ENCODE results near the gene DDR1. TPM values are rescaled to one million over a fixed set of nuclear protein-coding genes. Genes with fewer than 3 reads are reported as not detected.
A peak's percentile ranks its signal among the peaks of the same experiment; 100 is the strongest.

Gene DDR1
- total RNA-seq (10 to 100 TPM; 10.2 to 13.1 TPM), polyA plus RNA-seq (1 to 10 TPM; 1.4 to 3.1 TPM)

- intact Hi-C loops (cut with micrococcal nuclease), result no loop called here
Observed at GRCh38 chr6:30883685-30884520, at the start of gene DDR1. Gene DDR1 (plus strand): TSS chr6:30884519. CDS start chr6:30888730, 4,211 bp downstream.

GRCh38 chr6:30834646-30835045 is 49.7 kb upstream of the DDR1 start:
- POLR2A ChIA-PET (ENCODE audit: partially characterized antibody), result interaction anchor here (1.4 to 2.0 kb wide), 3 partner anchors 10 to 43 kb away, joined by 3 to 7 read pairs (median 6); no protein-coding TSS in a partner anchor
- Mint-ChIP-seq H3K27ac (peak overlapping the region; percentile 47 to 94 (median 91)), H3K27me3 (no peaks in the 10 kb centered on the region), H3K9me3 (peaks cover 0 to 1% (median 0%) of the 10 kb centered on the region in 8 donors), H3K36me3 (peaks cover 0 to 7% of the 10 kb centered on the region in 2 donors), H3K4me3 (peak overlapping the region in 5 of 8 donors; percentile 44 to 81 (median 68)), H3K4me1 (peaks cover 32 to 55% (median 42%) of the 10 kb centered on the region in 4 donors)
- Histone ChIP-seq H3K36me3 (ENCODE audit: insufficient read depth, low read length) (no peaks in the 10 kb centered on the region), H3K27me3 (ENCODE audit: insufficient read depth, low read length) (no peaks in the 10 kb centered on the region), H3K27ac (ENCODE audit: low read depth, low read length) (no peak overlapping the region), H3K4me3 (ENCODE audit: low read length in 2 of 2) (no peak overlapping the region), H3K9me3 (ENCODE audit: control insufficient read depth in 1 of 2, low read length in 2 of 2) (no peaks in the 10 kb centered on the region), H3K4me1 (ENCODE audit: insufficient read depth, low read length) (peaks cover 34% of the 10 kb centered on the region)
- peak in 1 of 5 donors; percentile 18 for DNase-seq
- CTCF ChIA-PET (ENCODE audit: partially characterized antibody), result interaction anchor here (0.5 to 11.0 kb wide), 9 partner anchors 10 to 252 kb away, joined by 3 to 262 read pairs (median 3); partner anchors contain the start of genes DDR1 and IER3
- intact Hi-C loops (cut with micrococcal nuclease), result no loop called here

More at GRCh38 chr6:30883685-30884520, at the start of gene DDR1:
- H3K27me3 ChIP-seq (ENCODE audit: insufficient read depth, low read length), result no peaks in the 10 kb centered on the region
- H3K9me3 ChIP-seq (ENCODE audit: control insufficient read depth in 1 of 2, low read length in 2 of 2), result no peaks in the 10 kb centered on the region
- H3K27ac ChIP-seq (ENCODE audit: low read depth, low read length), result peak within 1 kb of the TSS; percentile 24
- DNase-seq, result peak; percentile 30 to 66 (median 39)
- no peaks in the 10 kb centered on the region for H3K36me3 ChIP-seq (ENCODE audit: insufficient read depth, low read length)
- H3K4me1 ChIP-seq (ENCODE audit: insufficient read depth, low read length), result peaks cover 31% of the 10 kb centered on the region
- peak within 1 kb of the TSS in 1 of 2 donors; percentile 52 for H3K4me3 ChIP-seq (ENCODE audit: low read length in 2 of 2)
- Mint-ChIP-seq H3K27me3 (no peaks in the 10 kb centered on the region), H3K9me3 (no peaks in the 10 kb centered on the region), H3K36me3 (peaks cover 0 to 5% of the 10 kb centered on the region in 2 donors), H3K27ac (peak within 1 kb of the TSS in 6 of 7 donors; percentile 38 to 89 (median 76)), H3K4me1 (peaks cover 19 to 39% (median 26%) of the 10 kb centered on the region in 4 donors), H3K4me3 (peak within 1 kb of the TSS; percentile 77 to 87 (median 84))
- ChIA-PET POLR2A (ENCODE audit: partially characterized antibody) (interaction anchor here (0.7 to 3.9 kb wide), 12 partner anchors 22 to 433 kb away, joined by 3 to 13 read pairs (median 3); partner anchors contain the start of genes PRR3 and VARS2), CTCF (ENCODE audit: partially characterized antibody) (interaction anchor here (1.0 to 12.0 kb wide), 5 partner anchors 53 to 196 kb away, joined by 3 to 262 read pairs (median 8); no protein-coding TSS in a partner anchor)

DNA sequence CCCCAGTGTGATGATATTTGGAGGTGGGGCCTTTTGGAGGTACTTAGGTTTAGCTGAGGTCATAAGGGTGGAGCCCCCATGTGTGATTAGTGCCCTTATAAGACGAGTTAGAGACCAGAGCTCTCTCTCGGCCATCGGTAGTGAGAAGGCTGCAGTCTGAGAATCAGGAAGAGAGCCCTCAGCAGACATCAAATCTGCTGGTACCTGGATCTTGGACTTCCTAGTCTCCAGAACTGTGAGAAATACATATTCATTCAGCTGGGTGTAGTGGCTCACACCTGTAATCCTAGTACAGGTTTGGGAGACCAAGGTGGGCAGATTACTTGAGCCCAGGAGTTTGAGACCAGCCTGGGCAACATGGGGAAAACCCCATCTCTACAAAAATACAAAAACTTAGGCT is 48.7 kb upstream of the DDR1 start:
- POLR2A ChIA-PET (ENCODE audit: partially characterized antibody), result no interaction called here
- Mint-ChIP-seq H3K4me3 (no peak overlapping the region), H3K4me1 (peaks cover 29 to 45% (median 37%) of the 10 kb centered on the region in 4 donors), H3K27ac (peak overlapping the region in 5 of 7 donors; percentile 7 to 94 (median 61)), H3K27me3 (no peaks in the 10 kb centered on the region), H3K36me3 (peaks cover 0 to under 1% of the 10 kb centered on the region in 2 donors), H3K9me3 (peaks cover 0 to 1% (median 0%) of the 10 kb centered on the region in 8 donors)
- CTCF ChIA-PET (ENCODE audit: partially characterized antibody), result interaction anchor here (1.1 to 11.0 kb wide), 3 partner anchors 45 to 251 kb away, joined by 3 to 262 read pairs (median 7); partner anchors contain the start of genes DDR1 and IER3
- Histone ChIP-seq H3K4me3 (ENCODE audit: low read length in 2 of 2) (no peak overlapping the region), H3K9me3 (ENCODE audit: control insufficient read depth in 1 of 2, low read length in 2 of 2) (no peaks in the 10 kb centered on the region), H3K4me1 (ENCODE audit: insufficient read depth, low read length) (peaks cover 31% of the 10 kb centered on the region), H3K27ac (ENCODE audit: low read depth, low read length) (no peak overlapping the region), H3K36me3 (ENCODE audit: insufficient read depth, low read length) (no peaks in the 10 kb centered on the region), H3K27me3 (ENCODE audit: insufficient read depth, low read length) (no peaks in the 10 kb centered on the region)
- intact Hi-C loops (cut with micrococcal nuclease), result no loop called here
- DNase-seq, result no peak

- no peaks in the 10 kb centered on the region for H3K27me3 ChIP-seq (ENCODE audit: insufficient read depth, low read length)
- H3K27ac Mint-ChIP-seq, result peak overlapping the region in 1 of 7 donors; percentile 80
- H3K9me3 ChIP-seq (ENCODE audit: control insufficient read depth in 1 of 2, low read length in 2 of 2), result no peaks in the 10 kb centered on the region
- CTCF ChIA-PET (ENCODE audit: partially characterized antibody), result interaction anchor here (1.0 to 1.3 kb wide), 2 partner anchors 8 to 42 kb away, joined by 3 to 6 read pairs; no protein-coding TSS in a partner anchor
- POLR2A ChIA-PET (ENCODE audit: partially characterized antibody), result no interaction called here
- H3K4me1 Mint-ChIP-seq, result peaks cover 25 to 42% (median 30%) of the 10 kb centered on the region in 4 donors
- no peaks in the 10 kb centered on the region for H3K36me3 ChIP-seq (ENCODE audit: insufficient read depth, low read length)
- H3K4me3 ChIP-seq (ENCODE audit: low read length in 2 of 2), result no peak overlapping the region
- H3K9me3 Mint-ChIP-seq, result peaks cover 0 to 1% (median 0%) of the 10 kb centered on the region in 8 donors
- no peaks in the 10 kb centered on the region for H3K27me3 Mint-ChIP-seq
- DNase-seq, result no peak
- H3K4me1 ChIP-seq (ENCODE audit: insufficient read depth, low read length), result peaks cover 31% of the 10 kb centered on the region
- H3K4me3 Mint-ChIP-seq, result no peak overlapping the region
- no peaks in the 10 kb centered on the region for H3K36me3 Mint-ChIP-seq
- intact Hi-C loops (cut with micrococcal nuclease), result no loop called here
- H3K27ac ChIP-seq (ENCODE audit: low read depth, low read length), result no peak overlapping the region
Observed at GRCh38 chr6:30836431-30836866, 47.9 kb upstream of the DDR1 start.

GRCh38 chr6:30836957-30837356 is 47.4 kb upstream of the DDR1 start:
- intact Hi-C loops (cut with micrococcal nuclease), result no loop called here
- ChIA-PET POLR2A (ENCODE audit: partially characterized antibody) (no interaction called here), CTCF (ENCODE audit: partially characterized antibody) (interaction anchor here (1.0 to 1.3 kb wide), 2 partner anchors 8 to 42 kb away, joined by 3 to 6 read pairs; no protein-coding TSS in a partner anchor)
- no peaks in the 10 kb centered on the region for H3K27me3 ChIP-seq (ENCODE audit: insufficient read depth, low read length)
- no peak overlapping the region for H3K27ac ChIP-seq (ENCODE audit: low read depth, low read length)
- Mint-ChIP-seq H3K4me3 (no peak overlapping the region), H3K36me3 (no peaks in the 10 kb centered on the region), H3K27me3 (no peaks in the 10 kb centered on the region), H3K4me1 (peaks cover 21 to 37% (median 25%) of the 10 kb centered on the region in 4 donors), H3K27ac (peak overlapping the region in 1 of 7 donors; percentile 83), H3K9me3 (peaks cover 0 to 1% (median 0%) of the 10 kb centered on the region in 8 donors)
- no peak overlapping the region for H3K4me3 ChIP-seq (ENCODE audit: low read length in 2 of 2)
- H3K36me3 ChIP-seq (ENCODE audit: insufficient read depth, low read length), result no peaks in the 10 kb centered on the region
- H3K9me3 ChIP-seq (ENCODE audit: control insufficient read depth in 1 of 2, low read length in 2 of 2), result no peaks in the 10 kb centered on the region
- H3K4me1 ChIP-seq (ENCODE audit: insufficient read depth, low read length), result peaks cover 30% of the 10 kb centered on the region
- no peak for DNase-seq

DNA sequence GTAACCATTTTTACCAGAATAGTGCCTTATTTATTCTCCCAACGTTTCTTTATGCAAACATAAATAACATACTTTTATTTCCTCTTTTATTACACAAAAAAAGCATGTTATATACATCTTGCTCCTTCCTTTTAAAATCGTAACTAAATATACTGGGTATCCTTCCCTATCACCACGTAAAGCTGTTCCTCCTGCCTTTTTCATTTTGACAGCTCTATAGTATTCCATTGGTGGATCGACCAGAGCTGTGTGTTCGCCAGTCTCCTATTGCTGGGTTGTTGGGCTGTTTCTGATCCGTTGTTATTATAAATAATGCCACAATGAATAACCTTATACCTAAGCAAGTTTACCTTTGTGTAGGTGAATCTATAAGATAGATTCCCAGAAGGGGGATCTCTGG is 46.9 kb upstream of the DDR1 start:
- ChIA-PET POLR2A (ENCODE audit: partially characterized antibody) (no interaction called here), CTCF (ENCODE audit: partially characterized antibody) (interaction anchor here (1.0 to 1.3 kb wide), 2 partner anchors 9 to 41 kb away, joined by 3 to 6 read pairs; no protein-coding TSS in a partner anchor)
- Mint-ChIP-seq H3K27ac (peak overlapping the region in 2 of 7 donors; percentile 58 to 83), H3K4me3 (no peak overlapping the region), H3K36me3 (no peaks in the 10 kb centered on the region), H3K4me1 (peaks cover 20 to 35% (median 24%) of the 10 kb centered on the region in 4 donors), H3K9me3 (peaks cover 0 to 1% (median 0%) of the 10 kb centered on the region in 8 donors), H3K27me3 (no peaks in the 10 kb centered on the region)
- Histone ChIP-seq H3K36me3 (ENCODE audit: insufficient read depth, low read length) (no peaks in the 10 kb centered on the region), H3K4me3 (ENCODE audit: low read length in 2 of 2) (no peak overlapping the region), H3K27me3 (ENCODE audit: insufficient read depth, low read length) (no peaks in the 10 kb centered on the region), H3K27ac (ENCODE audit: low read depth, low read length) (no peak overlapping the region), H3K9me3 (ENCODE audit: control insufficient read depth in 1 of 2, low read length in 2 of 2) (no peaks in the 10 kb centered on the region), H3K4me1 (ENCODE audit: insufficient read depth, low read length) (peaks cover 30% of the 10 kb centered on the region)
- intact Hi-C loops (cut with micrococcal nuclease), result no loop called here
- no peak for DNase-seq
